Suprapubic skin (tissue), 4 donors: ENCODE measurements around the gene PARP11.

Experiments used
- EP300 ChIP-seq: sonication (generic); formaldehyde crosslinking; IDR thresholded peaks from one replicate; pipeline ENCODE4 v1.6.1; 2017; ENCODE audit warnings: antibody characterized with exemption
- POLR2A ChIP-seq, 2 donors: fragments of 450-650 bp; IDR thresholded peaks; one replicate each; pipeline ENCODE4 v1.6.1; 2017; ENCODE audit warnings: antibody characterized with exemption in 2 of 2, mild to moderate bottlenecking in 2 of 2, moderate library complexity in 2 of 2
- POLR2AphosphoS5 ChIP-seq, 3 donors: sonication (generic); formaldehyde crosslinking; IDR thresholded peaks; one replicate each; pipeline ENCODE4 v1.6.1; 2017; ENCODE audit warnings: antibody characterized with exemption in 3 of 3
- TF ChIP-seq, protein P1 (sequence below), 2 donors: fragments of 200-600 bp in 1 of 2; fragments of 450-650 bp in 1 of 2; sonication (generic) in 1 of 2; IDR thresholded peaks; one replicate each; pipeline ENCODE4 v1.5.1; 2016 to 2019; ENCODE audit warnings: antibody characterized with exemption in 2 of 2, mild to moderate bottlenecking in 1 of 2, moderate library complexity in 1 of 2

DNA sequence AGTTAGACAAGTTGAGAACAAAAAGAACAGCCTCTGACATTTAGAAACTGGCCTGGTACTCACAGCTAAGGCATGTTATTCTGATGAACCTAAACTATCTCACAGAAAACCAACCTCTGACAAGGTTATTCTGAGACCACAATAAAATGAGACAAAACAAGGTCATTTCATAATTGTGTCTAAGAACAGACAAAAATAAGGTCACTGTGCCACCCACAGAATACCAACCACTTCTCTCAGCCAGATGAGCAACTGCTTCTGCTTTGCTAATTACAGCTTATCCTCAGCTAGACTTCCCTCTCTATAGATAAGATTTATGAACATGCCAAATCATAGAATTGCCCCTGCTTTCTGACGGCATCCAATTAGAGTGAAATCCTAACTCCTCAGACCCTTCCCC lies 68.1 kb downstream of the PARP11 start:
- TF ChIP-seq EP300 (no peak), POLR2A (IDR thresholded peaks at IDR 0.05) (no peak), POLR2AphosphoS5 (IDR thresholded peaks at IDR 0.05) (no peak)
- TF ChIP-seq, protein P1, sequence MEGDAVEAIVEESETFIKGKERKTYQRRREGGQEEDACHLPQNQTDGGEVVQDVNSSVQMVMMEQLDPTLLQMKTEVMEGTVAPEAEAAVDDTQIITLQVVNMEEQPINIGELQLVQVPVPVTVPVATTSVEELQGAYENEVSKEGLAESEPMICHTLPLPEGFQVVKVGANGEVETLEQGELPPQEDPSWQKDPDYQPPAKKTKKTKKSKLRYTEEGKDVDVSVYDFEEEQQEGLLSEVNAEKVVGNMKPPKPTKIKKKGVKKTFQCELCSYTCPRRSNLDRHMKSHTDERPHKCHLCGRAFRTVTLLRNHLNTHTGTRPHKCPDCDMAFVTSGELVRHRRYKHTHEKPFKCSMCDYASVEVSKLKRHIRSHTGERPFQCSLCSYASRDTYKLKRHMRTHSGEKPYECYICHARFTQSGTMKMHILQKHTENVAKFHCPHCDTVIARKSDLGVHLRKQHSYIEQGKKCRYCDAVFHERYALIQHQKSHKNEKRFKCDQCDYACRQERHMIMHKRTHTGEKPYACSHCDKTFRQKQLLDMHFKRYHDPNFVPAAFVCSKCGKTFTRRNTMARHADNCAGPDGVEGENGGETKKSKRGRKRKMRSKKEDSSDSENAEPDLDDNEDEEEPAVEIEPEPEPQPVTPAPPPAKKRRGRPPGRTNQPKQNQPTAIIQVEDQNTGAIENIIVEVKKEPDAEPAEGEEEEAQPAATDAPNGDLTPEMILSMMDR (IDR thresholded peaks at IDR 0.05) = no peak
